Fibroblast of lung (primary cell): ENCODE measurements around the gene TUBGCP6. TPM values are rescaled to one million over a fixed set of nuclear protein-coding genes. Genes with fewer than 3 reads are reported as not detected.

Experiments used
- DNase-seq, 2 donors: peaks; one replicate each; pipeline versions ENCODE4 v3.0.0 to v3.0.0-alpha.2; 2010; ENCODE audit warnings: low read depth in 2 of 2
- H2AFZ ChIP-seq: 2 replicates; pipeline ENCODE4 v1.5.1; 2012; ENCODE audit warnings: low read length, control low read depth, inconsistent platforms
- H3K27ac ChIP-seq: 2 replicates; pipeline ENCODE4 v1.5.1; 2011; ENCODE audit warnings: low read length, control low read depth; ENCODE audit not compliant: insufficient read depth
- H3K27me3 ChIP-seq: 2 replicates; pipeline ENCODE4 v1.5.1; 2011; ENCODE audit warnings: mild to moderate bottlenecking, low read length; ENCODE audit not compliant: control insufficient read depth, insufficient read depth
- H3K36me3 ChIP-seq: 2 replicates; pipeline ENCODE4 v1.5.1; 2011; ENCODE audit warnings: low read length; ENCODE audit not compliant: control insufficient read depth, insufficient read depth
- H3K4me1 ChIP-seq: 2 replicates; pipeline ENCODE4 v1.5.1; 2011; ENCODE audit warnings: low read length; ENCODE audit not compliant: control insufficient read depth, insufficient read depth; ENCODE audit errors: extremely low read depth
- H3K4me2 ChIP-seq: 2 replicates; pipeline ENCODE4 v1.5.1; 2011; ENCODE audit warnings: low read length, control low read depth; ENCODE audit not compliant: insufficient read depth; ENCODE audit errors: extremely low read depth
- H3K4me3 ChIP-seq, 4 experiments: fragments of 200-600 bp in 1 of 4; sonication (generic) in 1 of 4; replicated peaks in 1 of 4; 2 replicates each; pipeline ENCODE4 v1.5.1; 2011 to 2016; ENCODE audit warnings: low read length in 4 of 4, low read depth in 3 of 4, mild to moderate bottlenecking in 3 of 4, control low read depth in 2 of 4, inconsistent platforms in 1 of 4, mixed read lengths in 1 of 4; ENCODE audit not compliant: insufficient read depth in 1 of 4; ENCODE audit errors: control extremely low read depth in 1 of 4
- H3K79me2 ChIP-seq: 2 replicates; pipeline ENCODE4 v1.5.1; 2012; ENCODE audit warnings: mild to moderate bottlenecking, low read length, inconsistent platforms; ENCODE audit not compliant: control insufficient read depth, insufficient read depth
- H3K9ac ChIP-seq: 2 replicates; pipeline ENCODE4 v1.5.1; 2011; ENCODE audit warnings: mild to moderate bottlenecking, low read length, control low read depth; ENCODE audit not compliant: insufficient read depth
- H3K9me3 ChIP-seq: 2 replicates; pipeline ENCODE4 v1.5.1; 2012; ENCODE audit warnings: low read depth, low read length; ENCODE audit not compliant: control insufficient read depth, insufficient read depth
- H4K20me1 ChIP-seq: 2 replicates; pipeline ENCODE4 v1.5.1; 2011; ENCODE audit warnings: low read length; ENCODE audit not compliant: control insufficient read depth, insufficient read depth; ENCODE audit errors: extremely low read depth
- CTCF ChIP-seq, 2 donors: IDR thresholded peaks in 1 of 2; conservative IDR thresholded peaks in 1 of 2; 1 replicate in 1 of 2; 2 replicates in 1 of 2; pipeline ENCODE4 v1.5.1; 2011 to 2012; ENCODE audit warnings: low read length in 2 of 2, control low read depth in 1 of 2, inconsistent platforms in 1 of 2, low read depth in 1 of 2, mild to moderate bottlenecking in 1 of 2
- EZH2 ChIP-seq: IDR thresholded peaks from 2 replicates; pipeline ENCODE4 v1.5.1; 2012; ENCODE audit warnings: low read length, control low read depth, mild to moderate bottlenecking; ENCODE audit errors: missing control alignments
- polyA plus RNA-seq, 2 donors: library from polyadenylated mRNA; depleted of rRNA in 1 of 2; stranded (reverse) in 1 of 2; unstranded in 1 of 2; fragments of >200 nt; gene quantifications; 2 replicates each; pipeline ENCODE4 v1.2.1, GENCODE V29; 2011 to 2012; ENCODE audit warnings: missing spikeins in 1 of 2
- total RNA-seq: library from RNA; depleted of rRNA; stranded (reverse); fragments of >200 nt; gene quantifications from 2 replicates; pipeline ENCODE4 v1.2.1, GENCODE V29; 2014

TUBGCP6 gene
- total and polyA plus RNA-seq, 2 donors (not counting 1 experiment from before 2014, with no cell fraction given) = 6.7 to 23.8 TPM

DNA sequence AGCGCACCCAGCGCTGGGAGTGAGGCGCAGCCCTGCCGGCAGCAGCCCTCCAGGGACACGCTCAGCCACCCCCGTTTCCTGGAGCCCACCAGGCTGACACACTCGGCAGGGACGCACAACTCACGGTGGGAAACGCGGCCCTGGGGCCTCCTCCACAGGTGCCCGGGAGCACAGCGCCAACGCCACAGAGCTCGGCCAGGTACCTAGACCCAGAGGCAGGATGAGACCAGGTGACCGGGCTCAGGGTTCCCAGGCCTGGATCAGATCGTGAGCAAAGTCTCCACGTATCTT lies 18.0 kb downstream of the TUBGCP6 start:
- TF ChIP-seq CTCF (conservative IDR thresholded peaks at IDR 0.05 in 1 of 2, IDR thresholded peaks at IDR 0.05 in 1 of 2; ENCODE audit: low read depth in 1 of 2, low read length in 2 of 2) (no peak), EZH2 (no peak)

GRCh38 chr22:50226063-50226874 lies 18.6 kb downstream of the TUBGCP6 start:
- H3K4me1 ChIP-seq = no peaks in the 10 kb centered on the region
- H4K20me1 ChIP-seq = no peaks in the 10 kb centered on the region
- DNase-seq = no peak
- H3K4me3 ChIP-seq = no peak overlapping the region
- TF ChIP-seq EZH2 (no peak), CTCF (conservative IDR thresholded peaks at IDR 0.05 in 1 of 2, IDR thresholded peaks at IDR 0.05 in 1 of 2; ENCODE audit: low read depth in 1 of 2, low read length in 2 of 2) (no peak)
- peaks cover 31% of the 10 kb centered on the region for H3K36me3 ChIP-seq
- H3K79me2 ChIP-seq = no peaks in the 10 kb centered on the region
- H3K9ac ChIP-seq = no peak overlapping the region
- H3K27me3 ChIP-seq = no peaks in the 10 kb centered on the region
- H2AFZ ChIP-seq = no peak overlapping the region
- no peaks in the 10 kb centered on the region for H3K9me3 ChIP-seq
- no peak overlapping the region for H3K4me2 ChIP-seq
- H3K27ac ChIP-seq = no peak overlapping the region

More for the DNA sequence above, 18.0 kb downstream of the TUBGCP6 start:
- H3K4me1 ChIP-seq = no peaks in the 10 kb centered on the region
- no peaks in the 10 kb centered on the region for H4K20me1 ChIP-seq
- no peak overlapping the region for H3K9ac ChIP-seq
- no peak overlapping the region for H2AFZ ChIP-seq
- H3K27me3 ChIP-seq = no peaks in the 10 kb centered on the region
- no peak overlapping the region for H3K27ac ChIP-seq
- H3K9me3 ChIP-seq = no peaks in the 10 kb centered on the region
- no peak for DNase-seq
- H3K4me2 ChIP-seq = no peak overlapping the region
- H3K36me3 ChIP-seq = peaks cover 28% of the 10 kb centered on the region
- H3K4me3 ChIP-seq = no peak overlapping the region
- H3K79me2 ChIP-seq = no peaks in the 10 kb centered on the region

- peaks cover 37% of the 10 kb centered on the region for H3K36me3 ChIP-seq
Measured at GRCh38 chr22:50225200-50225969, 19.4 kb downstream of the TUBGCP6 start.

More at GRCh38 chr22:50225200-50225969, 19.4 kb downstream of the TUBGCP6 start:
- no peaks in the 10 kb centered on the region for H3K79me2 ChIP-seq
- H2AFZ ChIP-seq = no peak overlapping the region
- H3K27ac ChIP-seq = no peak overlapping the region
- H3K4me3 ChIP-seq = no peak overlapping the region
- H4K20me1 ChIP-seq = no peaks in the 10 kb centered on the region
- DNase-seq = no peak
- H3K9me3 ChIP-seq = no peaks in the 10 kb centered on the region
- no peak overlapping the region for H3K9ac ChIP-seq
- no peak overlapping the region for H3K4me2 ChIP-seq
- TF ChIP-seq EZH2 = no peak
- no peak for TF ChIP-seq CTCF (conservative IDR thresholded peaks at IDR 0.05 in 1 of 2, IDR thresholded peaks at IDR 0.05 in 1 of 2; ENCODE audit: low read depth in 1 of 2, low read length in 2 of 2)
- H3K4me1 ChIP-seq = no peaks in the 10 kb centered on the region
- no peaks in the 10 kb centered on the region for H3K27me3 ChIP-seq
